ENCODE measurements around the gene LDLRAD4.

Gene LDLRAD4

GRCh38 chr18:13531681-13532325, 313.2 kb downstream of the LDLRAD4 start:
- DNase-seq (ENCODE audit: low read depth in 2 of 2), result no peak

GRCh38 chr18:13532406-13533075, 314.0 kb downstream of the LDLRAD4 start:
- no peak for DNase-seq (ENCODE audit: low read depth in 2 of 2)

GRCh38 chr18:13534631-13535030, 316.1 kb downstream of the LDLRAD4 start:
- no peak for DNase-seq (ENCODE audit: low read depth in 2 of 2)

GRCh38 chr18:13536578-13536977, 318.0 kb downstream of the LDLRAD4 start:
- no peak for DNase-seq (ENCODE audit: low read depth in 2 of 2)

GRCh38 chr18:13537022-13537780, 318.6 kb downstream of the LDLRAD4 start:
- no peak for DNase-seq (ENCODE audit: low read depth in 2 of 2)

GRCh38 chr18:13538630-13539029, 320.1 kb downstream of the LDLRAD4 start:
- DNase-seq (ENCODE audit: low read depth in 2 of 2), result no peak

GRCh38 chr18:13539050-13539449, 320.5 kb downstream of the LDLRAD4 start:
- no peak for DNase-seq (ENCODE audit: low read depth in 2 of 2)

GRCh38 chr18:13539843-13540476, 321.4 kb downstream of the LDLRAD4 start:
- no peak for DNase-seq (ENCODE audit: low read depth in 2 of 2)

- DNase-seq (ENCODE audit: low read depth in 2 of 2), result no peak
Observed at GRCh38 chr18:13540477-13541182, 322.1 kb downstream of the LDLRAD4 start.

GRCh38 chr18:13541621-13542519, 323.3 kb downstream of the LDLRAD4 start:
- no peak for DNase-seq (ENCODE audit: low read depth in 2 of 2)

- DNase-seq (ENCODE audit: low read depth in 2 of 2), result no peak
Observed at GRCh38 chr18:13542520-13542847, 323.9 kb downstream of the LDLRAD4 start.

GRCh38 chr18:13543144-13543543, 324.6 kb downstream of the LDLRAD4 start:
- DNase-seq (ENCODE audit: low read depth in 2 of 2), result no peak

- no peak for DNase-seq (ENCODE audit: low read depth in 2 of 2)
Observed at GRCh38 chr18:13543811-13544732, 325.5 kb downstream of the LDLRAD4 start.

- DNase-seq (ENCODE audit: low read depth in 2 of 2), result no peak
Observed at GRCh38 chr18:13544953-13545352, 326.4 kb downstream of the LDLRAD4 start.

GRCh38 chr18:13545514-13545913, 327.0 kb downstream of the LDLRAD4 start:
- no peak for DNase-seq (ENCODE audit: low read depth in 2 of 2)

GRCh38 chr18:13545955-13546354, 327.4 kb downstream of the LDLRAD4 start:
- no peak for DNase-seq (ENCODE audit: low read depth in 2 of 2)

GRCh38 chr18:13546638-13547037, 328.1 kb downstream of the LDLRAD4 start:
- DNase-seq (ENCODE audit: low read depth in 2 of 2), result no peak

GRCh38 chr18:13547347-13547746, 328.8 kb downstream of the LDLRAD4 start:
- no peak for DNase-seq (ENCODE audit: low read depth in 2 of 2)

GRCh38 chr18:13548106-13548819, 329.7 kb downstream of the LDLRAD4 start:
- no peak for DNase-seq (ENCODE audit: low read depth in 2 of 2)

Measured in activated CD4-positive, alpha-beta T cell treated with anti-CD3 and anti-CD28 coated beads for 24 hours (primary cell).